GM18517 (cell line): ENCODE results near the gene PASK.

Experiments used
- ATAC-seq: cut with Tn5 transposase; IDR thresholded peaks from one replicate; pipeline ENCODE4 v1.9.1; 2021; ENCODE audit warnings: mild to moderate bottlenecking, moderate library complexity; ENCODE audit not compliant: unreplicated experiment

The PASK gene

DNA sequence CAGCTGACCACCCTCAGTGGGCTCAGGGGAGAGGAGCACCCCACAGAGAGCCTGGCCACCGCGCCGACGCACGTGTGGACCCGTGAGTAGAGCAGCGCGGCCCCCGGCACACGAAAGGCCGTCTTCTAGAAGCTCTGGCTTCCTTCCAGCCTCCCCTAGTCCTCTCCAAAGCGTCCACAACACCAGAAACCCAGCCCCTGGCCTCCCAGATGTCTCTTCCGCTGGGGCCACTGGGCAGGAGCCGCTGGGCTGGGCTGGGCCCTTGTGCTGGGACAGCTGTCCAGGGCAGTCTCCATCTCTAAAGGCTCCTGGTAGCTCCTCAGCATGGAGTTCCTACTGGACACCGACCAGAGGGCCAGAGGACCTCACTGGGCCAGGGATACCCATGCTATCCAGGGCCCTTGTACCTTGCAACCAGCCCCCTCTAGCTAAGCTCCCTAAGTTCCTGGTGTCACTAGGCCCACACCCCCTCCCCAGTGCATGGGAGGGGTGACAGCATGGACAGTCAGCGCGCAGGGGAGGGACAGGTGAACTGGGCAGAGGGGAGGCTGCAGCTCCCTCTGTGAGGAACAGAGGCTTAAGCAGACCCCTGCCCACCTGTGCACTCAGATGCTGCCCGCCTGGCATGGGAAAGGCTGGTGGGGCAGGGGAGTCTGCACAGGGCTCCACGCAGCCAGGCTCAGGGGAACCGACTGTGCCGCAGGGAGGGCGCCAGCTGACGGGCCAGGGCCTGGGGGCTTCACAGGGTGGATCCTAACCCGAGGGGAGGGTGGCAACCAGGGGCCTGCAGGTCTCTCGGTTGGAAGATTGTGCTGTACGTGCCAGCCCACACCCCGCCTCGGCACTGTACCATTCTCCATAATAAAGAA is 80.1 kb downstream of the PASK start:
- ATAC-seq, result no peak

DNA sequence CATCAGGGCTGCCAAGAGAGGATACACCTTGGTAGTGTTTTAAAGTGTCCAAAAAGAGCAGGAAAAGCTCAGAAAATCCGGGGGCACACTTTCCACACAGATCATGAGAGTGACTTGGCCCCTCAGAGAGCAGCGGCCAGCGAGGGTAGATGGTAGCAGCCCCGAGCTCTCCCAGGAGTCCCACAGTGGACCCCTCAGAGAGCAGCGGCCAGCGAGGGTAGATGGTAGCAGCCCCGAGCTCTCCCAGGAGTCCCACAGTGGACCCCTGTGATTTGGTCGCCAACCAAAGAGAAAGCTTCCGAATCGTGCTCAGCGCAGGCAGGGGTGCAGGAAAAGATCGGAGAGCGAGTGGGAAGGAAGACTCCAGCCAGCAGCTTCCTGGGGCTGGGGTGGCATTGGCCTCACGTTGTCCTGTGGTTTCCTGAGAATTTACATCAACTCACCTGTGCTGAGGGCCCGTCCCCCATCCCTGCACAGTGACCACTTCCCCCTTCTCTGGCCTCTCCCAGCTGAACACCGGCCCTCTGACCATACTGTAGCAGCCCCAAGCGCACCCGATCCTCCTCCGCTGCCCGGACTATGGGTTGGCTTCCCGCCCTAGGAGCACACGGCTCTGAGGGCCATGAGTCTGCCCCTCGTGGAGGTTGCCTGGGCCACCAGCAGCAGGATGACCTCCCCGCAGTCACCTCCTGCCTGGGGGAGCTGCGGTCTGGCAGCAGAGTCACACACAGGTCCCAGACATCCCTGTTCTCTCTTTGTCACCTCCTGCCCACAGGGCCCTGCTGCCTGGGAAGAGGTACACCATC is 80.9 kb downstream of the PASK start:
- ATAC-seq, result no peak

DNA sequence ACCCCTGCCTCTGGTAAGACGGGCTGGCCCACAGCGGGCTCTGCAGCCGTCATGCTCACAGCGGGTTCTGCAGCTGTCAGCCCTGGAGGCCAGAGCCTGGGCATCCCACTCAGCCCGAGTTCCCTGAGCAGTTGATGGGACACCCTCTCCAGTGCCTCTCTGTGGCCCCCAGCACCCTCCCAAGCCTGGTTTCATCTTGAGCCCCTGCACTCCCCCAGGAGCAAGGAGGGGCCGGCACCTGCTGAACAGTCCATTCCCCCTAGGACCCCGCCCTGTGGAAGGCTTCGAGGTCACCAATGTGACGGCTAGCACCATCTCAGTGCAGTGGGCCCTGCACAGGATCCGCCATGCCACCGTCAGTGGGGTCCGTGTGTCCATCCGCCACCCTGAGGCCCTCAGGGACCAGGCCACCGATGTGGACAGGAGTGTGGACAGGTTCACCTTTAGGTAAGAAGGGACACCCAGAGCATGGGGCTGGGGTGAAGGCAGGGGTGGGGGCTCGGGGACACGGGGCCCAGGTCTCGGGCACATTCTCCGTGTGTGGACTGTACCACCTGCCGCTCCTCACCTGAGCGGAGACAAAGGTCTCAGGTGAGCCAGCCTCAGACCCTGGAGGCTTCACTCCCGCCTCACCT is 81.7 kb downstream of the PASK start:
- ATAC-seq, result no peak

DNA sequence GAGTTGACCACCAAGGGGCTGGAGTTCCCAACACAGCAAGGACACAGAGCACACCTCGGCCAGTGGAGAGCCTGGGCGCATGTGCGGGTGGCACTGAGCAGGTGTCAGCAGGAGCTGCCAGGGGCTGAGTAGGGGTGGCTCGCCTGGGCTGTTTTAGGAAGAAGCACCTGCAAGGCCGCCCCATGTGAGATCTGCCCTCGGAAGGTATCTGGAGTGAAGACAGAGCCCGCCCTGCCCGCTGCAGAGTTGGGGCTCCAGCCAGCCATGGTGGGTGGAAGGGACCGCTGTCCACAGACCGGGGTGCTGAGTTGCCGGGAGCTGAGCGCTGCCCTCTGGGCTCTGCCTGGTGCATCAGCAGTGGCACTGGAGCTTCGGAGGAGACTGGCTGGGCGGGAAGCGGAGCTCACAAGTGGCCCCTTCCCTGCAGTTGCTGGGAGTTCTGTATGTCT is 82.4 kb downstream of the PASK start:
- ATAC-seq, result no peak

DNA sequence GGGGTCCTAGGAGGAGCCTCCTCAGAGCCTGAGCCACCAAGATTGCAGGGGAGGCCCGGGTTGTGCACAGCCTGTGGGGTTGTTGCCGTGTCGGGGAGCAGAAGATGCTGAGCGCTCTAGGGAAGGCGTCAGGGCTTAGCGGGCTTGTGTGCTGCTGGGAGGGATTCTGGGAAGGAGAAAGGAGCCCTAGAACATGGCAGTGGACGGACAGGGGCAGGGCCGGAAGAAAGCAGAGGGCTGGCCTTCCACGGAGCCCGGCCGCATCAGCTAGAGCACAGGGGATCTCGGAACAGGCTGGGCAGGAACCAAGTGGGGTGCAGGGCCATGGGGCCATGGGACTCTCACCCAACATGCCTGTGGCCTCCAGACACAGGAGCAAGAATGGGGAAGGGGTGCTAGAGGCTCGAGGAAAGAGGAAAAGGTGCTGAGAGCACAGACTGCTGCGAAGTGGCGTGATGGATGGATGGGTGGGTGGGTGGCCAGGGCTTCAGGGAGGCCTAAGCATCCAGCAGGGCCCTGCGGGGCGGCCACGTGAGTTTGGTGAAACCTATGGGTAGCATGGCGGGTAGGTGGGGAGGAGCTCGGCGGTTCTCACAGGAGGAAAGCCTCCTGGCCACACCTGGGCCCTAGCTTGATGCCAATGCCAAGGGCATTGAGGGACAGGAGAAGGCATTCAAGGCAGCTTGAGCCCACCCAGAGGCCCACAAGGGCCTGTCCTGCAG is 82.9 kb downstream of the PASK start:
- ATAC-seq, result no peak

DNA sequence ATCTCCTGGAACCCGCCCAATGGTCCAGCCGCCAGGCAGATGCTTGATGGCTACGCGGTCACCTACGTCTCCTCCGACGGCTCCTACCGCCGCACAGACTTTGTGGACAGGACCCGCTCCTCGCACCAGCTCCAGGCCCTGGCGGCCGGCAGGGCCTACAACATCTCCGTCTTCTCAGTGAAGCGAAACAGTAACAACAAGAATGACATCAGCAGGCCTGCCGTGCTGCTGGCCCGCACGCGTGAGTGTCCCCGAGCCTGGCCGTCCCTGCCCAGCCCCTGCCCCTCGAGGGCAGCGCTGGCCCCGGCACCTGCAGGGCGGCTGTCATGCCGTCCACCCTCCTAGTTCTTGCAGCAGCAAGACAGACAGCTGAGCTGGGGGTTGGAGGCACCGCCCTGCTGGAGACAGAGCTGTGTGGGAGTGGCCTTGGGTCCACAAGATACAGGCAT is 83.9 kb downstream of the PASK start:
- ATAC-seq, result no peak

DNA sequence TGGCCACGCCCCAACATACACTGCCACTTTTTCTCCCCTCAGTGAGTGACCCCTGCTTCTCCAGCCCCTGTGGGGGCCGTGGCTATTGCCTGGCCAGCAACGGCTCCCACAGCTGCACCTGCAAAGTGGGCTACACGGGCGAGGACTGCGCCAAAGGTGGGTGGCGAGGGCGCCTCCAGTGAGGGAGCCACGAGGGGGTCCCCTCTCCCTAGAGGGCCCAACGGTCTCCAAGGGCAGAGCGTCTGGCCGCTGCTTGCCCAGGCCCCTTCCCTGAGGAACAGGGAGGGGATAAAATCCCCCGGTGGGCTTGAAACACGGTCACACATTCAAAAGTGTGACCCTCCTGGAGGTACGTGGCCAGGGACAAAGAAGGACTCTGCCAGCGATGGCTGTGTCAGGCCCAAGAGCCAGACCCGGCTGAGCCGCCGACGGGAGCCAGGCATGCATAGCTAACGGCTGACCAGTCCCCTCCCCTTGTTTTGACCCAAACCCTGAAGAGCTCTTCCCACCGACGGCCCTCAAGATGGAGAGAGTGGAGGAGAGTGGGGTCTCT is 84.4 kb downstream of the PASK start:
- no peak for ATAC-seq

DNA sequence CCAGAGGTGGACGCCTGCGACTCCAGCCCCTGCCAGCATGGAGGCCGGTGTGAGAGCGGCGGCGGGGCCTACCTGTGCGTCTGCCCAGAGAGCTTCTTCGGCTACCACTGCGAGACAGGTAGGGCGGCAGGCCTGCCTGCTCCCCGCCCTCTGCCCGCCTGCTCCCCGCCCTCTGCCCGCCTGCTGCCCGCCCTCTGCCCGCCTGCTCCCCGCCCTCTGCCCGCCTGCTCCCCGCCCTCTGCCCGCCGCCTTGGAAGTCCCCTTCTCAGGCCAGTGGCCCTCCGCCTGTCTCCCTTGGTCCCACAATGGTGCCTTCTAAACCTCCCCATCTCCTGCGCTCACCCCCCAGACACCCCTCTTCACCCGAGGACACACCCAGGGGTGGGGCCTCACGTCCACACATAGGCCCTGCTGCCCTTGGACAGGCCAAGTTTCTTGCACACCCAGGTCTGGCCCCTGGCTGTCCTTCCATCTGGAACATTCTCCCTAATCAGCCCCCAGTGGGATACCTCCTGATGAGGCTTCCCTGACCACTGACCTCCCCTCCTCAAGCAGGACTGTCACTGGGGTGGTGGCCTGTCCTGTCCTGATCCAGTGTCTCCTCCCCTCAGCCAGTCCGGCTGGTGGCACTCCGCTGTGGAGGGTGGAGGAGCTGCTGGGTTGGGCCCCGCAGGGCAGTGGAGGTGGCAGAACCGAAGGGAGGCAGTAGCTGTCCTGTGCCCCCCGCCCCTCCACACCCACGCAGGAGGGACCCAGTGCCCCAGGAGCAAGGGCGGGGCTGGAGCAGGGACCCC is 85.1 kb downstream of the PASK start:
- no peak for ATAC-seq

DNA sequence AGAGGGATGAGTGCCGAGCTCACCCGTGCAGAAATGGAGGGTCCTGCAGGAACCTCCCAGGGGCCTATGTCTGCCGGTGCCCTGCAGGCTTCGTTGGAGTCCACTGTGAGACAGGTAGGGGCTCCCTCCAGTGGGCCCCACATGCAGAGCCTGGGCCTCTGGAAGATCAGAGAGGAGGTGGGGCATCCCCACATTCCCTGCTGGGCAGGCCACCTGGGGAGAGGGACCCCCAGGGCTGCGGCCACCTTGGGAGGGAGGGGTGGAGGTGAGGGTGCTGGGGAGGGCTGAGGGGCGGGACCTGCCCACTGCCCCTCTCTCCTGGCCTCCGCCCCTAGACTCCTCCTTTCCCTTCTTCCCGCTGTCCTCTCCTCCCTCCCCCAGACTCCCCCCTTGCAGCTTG is 85.7 kb downstream of the PASK start:
- ATAC-seq, result no peak

DNA sequence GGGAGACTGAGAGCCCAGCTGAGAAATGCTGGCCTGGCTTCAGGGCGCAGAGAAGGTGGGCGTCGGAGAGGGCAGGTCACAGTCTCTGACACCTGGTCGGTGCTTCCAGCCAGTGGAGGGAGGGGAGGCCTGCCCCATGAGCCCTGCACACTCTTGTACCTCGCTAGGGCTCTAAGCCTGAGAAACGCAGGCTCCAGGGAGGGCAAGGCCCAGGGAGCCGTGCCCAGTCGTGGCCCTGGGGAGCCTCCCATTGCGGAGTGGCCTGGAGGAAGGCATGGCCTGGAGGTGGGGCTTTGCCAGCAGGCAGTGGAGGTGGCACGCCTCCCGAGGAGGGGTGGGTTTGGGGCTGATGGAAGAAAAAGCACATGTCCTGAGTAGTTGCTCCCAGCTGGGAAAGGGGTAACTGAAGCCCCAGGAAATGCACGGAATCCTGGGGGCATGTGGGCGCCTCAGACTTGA is 86.2 kb downstream of the PASK start:
- no peak for ATAC-seq

DNA sequence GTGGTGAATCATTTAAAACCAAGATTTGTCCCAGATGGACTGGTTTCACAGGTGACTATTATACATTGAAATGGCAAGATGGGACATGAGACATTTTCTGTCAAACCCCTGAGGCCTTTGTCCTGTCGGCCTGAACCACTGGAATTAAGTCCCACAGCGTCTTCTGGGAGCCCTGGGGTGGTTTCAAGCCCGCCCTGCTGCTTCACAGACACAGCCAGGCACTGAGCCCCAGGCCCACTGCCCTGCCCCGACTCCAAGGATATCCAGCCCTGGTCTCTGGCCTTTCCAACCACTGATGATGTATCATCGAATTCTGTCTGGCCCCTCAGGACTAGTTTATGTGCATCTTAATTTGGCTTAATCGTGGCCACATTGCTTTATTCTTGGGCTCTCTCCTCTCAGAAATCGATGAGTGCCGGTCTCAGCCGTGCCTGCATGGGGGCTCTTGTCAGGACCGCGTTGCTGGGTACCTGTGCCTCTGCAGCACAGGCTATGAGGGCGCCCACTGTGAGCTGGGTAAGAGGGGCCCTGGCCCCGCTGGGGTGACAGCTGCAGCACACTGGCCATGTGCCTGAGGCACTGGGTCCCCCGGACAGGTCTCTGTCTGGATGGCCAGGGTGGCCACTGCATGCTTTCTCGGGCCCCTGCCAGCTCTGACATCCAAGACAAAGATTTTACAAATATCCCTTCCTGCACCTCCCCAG is 86.7 kb downstream of the PASK start:
- no peak for ATAC-seq

DNA sequence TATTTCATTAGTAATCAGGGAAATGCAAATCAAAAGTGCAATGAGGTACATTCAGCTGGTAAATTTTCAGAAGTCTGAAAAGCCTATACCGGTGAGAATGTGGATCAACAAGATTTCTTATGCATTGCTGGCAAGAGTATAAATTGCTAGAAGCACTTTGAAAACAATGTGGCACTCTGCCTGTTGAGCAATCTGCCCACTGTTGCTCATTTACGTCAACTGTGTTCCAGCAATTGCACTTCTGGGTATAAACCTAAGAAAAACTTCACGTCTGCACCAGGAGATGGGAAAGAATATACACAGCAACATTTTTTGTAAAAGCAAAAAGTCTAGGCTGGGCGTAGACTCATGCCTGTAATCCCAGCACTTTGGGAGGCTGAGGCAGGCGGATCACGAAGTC is 88.0 kb downstream of the PASK start:
- ATAC-seq, result no peak
